ENCODE data around the gene DLX1.

DNA sequence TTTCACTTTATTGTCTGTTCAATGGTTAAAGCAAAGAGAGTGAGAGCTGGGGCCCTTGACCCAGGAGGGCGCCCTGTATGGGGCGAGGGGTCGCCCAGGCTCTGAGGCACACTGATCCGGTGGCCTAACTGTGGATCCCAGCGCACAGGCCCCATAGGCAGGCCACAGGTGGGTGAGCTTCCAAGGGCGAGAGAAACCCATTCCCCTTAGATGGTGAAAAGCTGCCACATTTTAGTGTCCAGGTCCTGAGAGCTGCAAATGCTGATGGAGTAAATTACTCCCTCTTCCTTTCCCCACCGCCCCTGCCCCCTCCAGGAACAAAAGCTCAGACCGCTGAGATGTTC lies 23.3 kb downstream of the DLX1 start:
- TF ChIP-seq, protein P1, sequence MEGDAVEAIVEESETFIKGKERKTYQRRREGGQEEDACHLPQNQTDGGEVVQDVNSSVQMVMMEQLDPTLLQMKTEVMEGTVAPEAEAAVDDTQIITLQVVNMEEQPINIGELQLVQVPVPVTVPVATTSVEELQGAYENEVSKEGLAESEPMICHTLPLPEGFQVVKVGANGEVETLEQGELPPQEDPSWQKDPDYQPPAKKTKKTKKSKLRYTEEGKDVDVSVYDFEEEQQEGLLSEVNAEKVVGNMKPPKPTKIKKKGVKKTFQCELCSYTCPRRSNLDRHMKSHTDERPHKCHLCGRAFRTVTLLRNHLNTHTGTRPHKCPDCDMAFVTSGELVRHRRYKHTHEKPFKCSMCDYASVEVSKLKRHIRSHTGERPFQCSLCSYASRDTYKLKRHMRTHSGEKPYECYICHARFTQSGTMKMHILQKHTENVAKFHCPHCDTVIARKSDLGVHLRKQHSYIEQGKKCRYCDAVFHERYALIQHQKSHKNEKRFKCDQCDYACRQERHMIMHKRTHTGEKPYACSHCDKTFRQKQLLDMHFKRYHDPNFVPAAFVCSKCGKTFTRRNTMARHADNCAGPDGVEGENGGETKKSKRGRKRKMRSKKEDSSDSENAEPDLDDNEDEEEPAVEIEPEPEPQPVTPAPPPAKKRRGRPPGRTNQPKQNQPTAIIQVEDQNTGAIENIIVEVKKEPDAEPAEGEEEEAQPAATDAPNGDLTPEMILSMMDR (IDR thresholded peaks at IDR 0.05) = no peak
- TF ChIP-seq POLR2A (IDR thresholded peaks at IDR 0.05) = no peak
